ENCODE measurements around the gene CACNA2D1.

DNA sequence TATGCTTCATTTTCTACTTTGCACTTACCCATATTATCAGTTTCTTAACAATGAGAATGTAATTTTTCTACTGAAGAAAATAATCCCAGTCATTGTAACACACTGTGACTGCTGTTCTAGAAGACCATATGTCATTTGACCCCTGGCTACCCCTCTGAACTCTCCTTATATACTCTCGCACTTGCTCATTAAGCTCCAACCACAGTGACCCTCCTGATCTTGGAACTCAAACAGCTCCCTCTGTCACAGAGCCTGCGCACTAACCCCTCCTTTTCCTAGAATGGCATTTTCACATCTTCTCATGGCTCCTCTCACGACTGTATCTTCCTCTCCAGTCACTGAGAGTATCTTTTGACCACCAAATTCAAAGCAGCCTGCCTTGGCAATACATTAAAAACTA is 169.7 kb downstream of the CACNA2D1 start:
- TF ChIP-seq, protein P1, sequence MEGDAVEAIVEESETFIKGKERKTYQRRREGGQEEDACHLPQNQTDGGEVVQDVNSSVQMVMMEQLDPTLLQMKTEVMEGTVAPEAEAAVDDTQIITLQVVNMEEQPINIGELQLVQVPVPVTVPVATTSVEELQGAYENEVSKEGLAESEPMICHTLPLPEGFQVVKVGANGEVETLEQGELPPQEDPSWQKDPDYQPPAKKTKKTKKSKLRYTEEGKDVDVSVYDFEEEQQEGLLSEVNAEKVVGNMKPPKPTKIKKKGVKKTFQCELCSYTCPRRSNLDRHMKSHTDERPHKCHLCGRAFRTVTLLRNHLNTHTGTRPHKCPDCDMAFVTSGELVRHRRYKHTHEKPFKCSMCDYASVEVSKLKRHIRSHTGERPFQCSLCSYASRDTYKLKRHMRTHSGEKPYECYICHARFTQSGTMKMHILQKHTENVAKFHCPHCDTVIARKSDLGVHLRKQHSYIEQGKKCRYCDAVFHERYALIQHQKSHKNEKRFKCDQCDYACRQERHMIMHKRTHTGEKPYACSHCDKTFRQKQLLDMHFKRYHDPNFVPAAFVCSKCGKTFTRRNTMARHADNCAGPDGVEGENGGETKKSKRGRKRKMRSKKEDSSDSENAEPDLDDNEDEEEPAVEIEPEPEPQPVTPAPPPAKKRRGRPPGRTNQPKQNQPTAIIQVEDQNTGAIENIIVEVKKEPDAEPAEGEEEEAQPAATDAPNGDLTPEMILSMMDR (conservative IDR thresholded peaks at IDR 0.05 in 1 of 2, IDR thresholded peaks at IDR 0.05 in 1 of 2; ENCODE audit: low read depth in 1 of 2, low read length in 2 of 2), result no peak
- no peak for TF ChIP-seq EZH2 (IDR thresholded peaks at IDR 0.05; ENCODE audit: low read length, missing control alignments)

Data from fibroblast of lung (primary cell).